Measurements from ENCODE around the gene WDR74. TPM values are rescaled to one million over a fixed set of nuclear protein-coding genes. Genes with fewer than 3 reads are reported as not detected.

The WDR74 gene
- total and polyA plus RNA-seq, 2 of the 13 experiments (the other 11 are each of a cell fraction or from before 2014, with no cell fraction given) = 77.0 to 83.3 TPM

GRCh38 chr11:62843466-62843865 is 4.1 kb upstream of the WDR74 start:
- H3K9ac ChIP-seq (ENCODE audit: insufficient read depth, low read depth, low read length) = no peak overlapping the region
- POLR2A ChIA-PET = interaction anchor here (1.1 to 4.9 kb wide), 5 partner anchors 8 to 90 kb away, joined by 3 to 51 read pairs (median 6); partner anchors contain the start of genes SLC3A2, TAF6L and ZBTB3
- H3K4me1 ChIP-seq (ENCODE audit: insufficient read depth, low read length) = peaks cover 38% of the 10 kb centered on the region
- no peak overlapping the region for H2AFZ ChIP-seq (ENCODE audit: low read length)
- FAIRE-seq (no peak), ATAC-seq (no peak), DNase-seq (ENCODE audit: low spot score) (no peak)
- intact Hi-C loops (cut with micrococcal nuclease; ENCODE audit: unreplicated experiment) = loop anchor here (5.0 kb wide), 1 partner anchor 116 kb away; the partner anchor contains the start of genes HNRNPUL2 and TTC9C
- in situ Hi-C loops (cut with HindIII; ENCODE audit: extremely low pct_ligation_motif_present, low pct_unique_long_range_greater_than_20kb) = no loop called here
- no peaks in the 10 kb centered on the region for H3K9me3 ChIP-seq (ENCODE audit: low read length)
- BruUV-seq (replicated peaks) = no TSS peak
- H3K4me3 ChIP-seq (replicated peaks in 1 of 3; ENCODE audit: insufficient read depth in 1 of 3, low read depth in 2 of 3, low read length in 3 of 3) = no peak overlapping the region
- WGBS (ENCODE audit: low lambda C conversion rate) = 94% methylated on average over 3 of the region's 3 CpGs
- no peak overlapping the region for H3K27ac ChIP-seq (ENCODE audit: extremely low read length, insufficient read depth, low read length)
- CTCF ChIA-PET (ENCODE audit: low intra/inter-chr PET ratio, low total read pairs) = no interaction called here
- H3K27me3 ChIP-seq (ENCODE audit: control insufficient read depth in 1 of 2, insufficient read depth in 2 of 2, low read length in 2 of 2) = no peaks in the 10 kb centered on the region; a peak in 1 of 5 replicates
- H3K36me3 ChIP-seq (replicated peaks in 1 of 2; ENCODE audit: control insufficient read depth in 1 of 2, insufficient read depth in 2 of 2, low read length in 2 of 2) = no peaks in the 10 kb centered on the region
- H3K4me2 ChIP-seq (ENCODE audit: low read depth, low read length) = no peak overlapping the region
- no peaks in the 10 kb centered on the region for H4K20me1 ChIP-seq (ENCODE audit: insufficient read depth, low read length)
- TF ChIP-seq RBFOX2 (IDR thresholded peaks at IDR 0.05; ENCODE audit: low read depth, low read length) (no peak), HDAC2 (CRISPR knock-in tag; IDR thresholded peaks at IDR 0.05) (no peak), RNF219 (CRISPR knock-in tag; IDR thresholded peaks at IDR 0.05) (no peak), THYN1 (CRISPR knock-in tag; IDR thresholded peaks at IDR 0.05; ENCODE audit: borderline replicate concordance, low read depth) (no peak), ZSCAN25 (CRISPR knock-in tag; IDR thresholded peaks at IDR 0.05) (no peak), ZBTB2 (CRISPR knock-in tag; IDR thresholded peaks at IDR 0.05; ENCODE audit: low read depth) (no peak), PAXIP1 (CRISPR knock-in tag; conservative IDR thresholded peaks at IDR 0.05) (no peak), IRF9 (CRISPR knock-in tag; IDR thresholded peaks at IDR 0.05; ENCODE audit: borderline replicate concordance) (no peak), ZNF562 (CRISPR knock-in tag; IDR thresholded peaks at IDR 0.05; ENCODE audit: borderline replicate concordance) (no peak), THAP8 (CRISPR knock-in tag; IDR thresholded peaks at IDR 0.05; ENCODE audit: borderline replicate concordance) (no peak), NR1H2 (CRISPR knock-in tag; IDR thresholded peaks at IDR 0.05; ENCODE audit: borderline replicate concordance, low read depth) (no peak), TFDP1 (CRISPR knock-in tag; IDR thresholded peaks at IDR 0.05; ENCODE audit: borderline replicate concordance) (no peak)
- peaks cover 9% of the 10 kb centered on the region for H3K79me2 ChIP-seq (ENCODE audit: insufficient read depth, low read length)

Measured in HepG2 (cell line).